GM18858 (cell line): ENCODE results near the gene FAM193A.
"Not testable (repeated sequence)": the region's sequence is repeated elsewhere in the genome, so short reads cannot be mapped to it uniquely, and the experiment has no call there.

Experiments used
- ATAC-seq: cut with Tn5 transposase; IDR thresholded peaks from one replicate; pipeline ENCODE4 v1.9.1; 2021; ENCODE audit not compliant: unreplicated experiment

The FAM193A gene

DNA sequence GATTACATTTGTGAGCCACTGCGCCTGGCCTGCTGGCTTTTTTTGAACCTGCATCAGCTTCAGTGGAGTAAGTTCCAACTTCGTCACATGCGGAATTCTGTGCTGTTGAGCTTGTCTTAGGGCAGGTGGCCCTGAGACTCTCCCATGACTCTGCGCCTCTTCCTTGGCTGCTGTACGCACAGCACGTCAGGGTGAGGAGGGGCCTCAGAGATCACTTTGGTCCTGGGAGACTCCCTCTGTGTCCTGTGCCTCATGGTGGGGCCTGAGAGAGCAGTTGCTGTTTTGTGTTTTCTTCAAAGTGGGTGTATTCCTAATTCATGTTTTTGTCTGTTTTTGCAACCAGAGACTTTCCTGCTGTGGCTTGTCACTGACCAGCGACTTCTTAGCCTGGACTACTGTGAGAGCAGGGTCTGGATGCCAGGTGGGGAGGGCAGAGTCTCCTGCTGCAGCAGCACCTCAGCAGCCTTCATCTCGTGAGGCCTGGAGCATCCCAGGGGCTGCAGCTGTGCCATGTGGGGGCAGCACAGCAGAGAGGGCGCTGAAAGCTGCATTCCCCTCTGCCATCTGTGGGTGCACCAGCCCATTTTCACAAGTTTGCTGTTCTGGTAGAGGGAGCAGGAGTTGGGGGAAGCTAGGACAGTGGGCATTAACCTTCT lies 111.8 kb downstream of the FAM193A start:
- ATAC-seq: no peak

DNA sequence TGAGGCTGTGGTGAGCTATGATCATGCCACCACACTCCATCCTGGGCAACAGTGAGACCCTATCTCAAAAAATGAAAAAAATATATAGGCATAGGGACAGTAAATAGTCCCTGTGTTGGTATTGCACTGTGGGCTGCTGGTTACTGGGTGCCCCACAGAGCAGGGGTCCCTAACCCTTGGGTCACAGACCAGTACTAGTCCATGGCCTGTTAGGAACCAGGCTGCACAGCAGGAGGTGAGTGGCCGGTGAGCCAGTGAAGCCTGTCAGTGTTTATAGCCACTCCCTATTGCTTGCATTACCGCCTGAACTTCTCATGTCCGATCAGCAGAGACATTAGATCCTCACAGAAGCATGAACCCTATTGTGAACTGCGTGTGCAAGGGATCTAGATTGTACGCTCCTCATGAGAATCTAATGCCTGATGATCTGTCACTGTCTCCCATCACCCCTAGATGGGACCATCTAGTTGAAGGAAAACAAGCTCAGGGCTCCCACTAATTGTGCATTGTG lies 113.2 kb downstream of the FAM193A start:
- ATAC-seq: no peak

GRCh38 chr4:2650276-2650675 lies 113.8 kb downstream of the FAM193A start:
- no peak for ATAC-seq

DNA sequence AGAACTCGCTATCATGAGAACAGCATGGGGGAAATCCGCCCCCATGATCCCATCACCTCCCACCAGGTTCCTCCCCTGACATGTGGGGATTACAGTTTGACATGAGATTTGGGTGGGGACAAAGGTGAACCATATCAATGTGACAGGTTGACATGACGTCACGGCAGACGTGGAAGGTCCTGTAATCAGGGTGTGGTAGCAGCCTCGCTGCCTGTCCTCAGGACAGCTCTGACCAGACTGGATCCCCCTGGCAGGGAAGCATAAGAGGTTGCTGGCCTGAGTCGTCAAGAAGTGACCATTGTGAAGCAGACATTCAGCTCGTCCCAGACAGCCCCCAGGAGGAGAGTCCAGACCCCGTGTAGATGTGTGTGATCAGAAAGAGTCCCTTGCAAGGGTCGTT lies 115.1 kb downstream of the FAM193A start:
- no peak for ATAC-seq

GRCh38 chr4:2651998-2652397 lies 115.6 kb downstream of the FAM193A start:
- ATAC-seq: no peak

DNA sequence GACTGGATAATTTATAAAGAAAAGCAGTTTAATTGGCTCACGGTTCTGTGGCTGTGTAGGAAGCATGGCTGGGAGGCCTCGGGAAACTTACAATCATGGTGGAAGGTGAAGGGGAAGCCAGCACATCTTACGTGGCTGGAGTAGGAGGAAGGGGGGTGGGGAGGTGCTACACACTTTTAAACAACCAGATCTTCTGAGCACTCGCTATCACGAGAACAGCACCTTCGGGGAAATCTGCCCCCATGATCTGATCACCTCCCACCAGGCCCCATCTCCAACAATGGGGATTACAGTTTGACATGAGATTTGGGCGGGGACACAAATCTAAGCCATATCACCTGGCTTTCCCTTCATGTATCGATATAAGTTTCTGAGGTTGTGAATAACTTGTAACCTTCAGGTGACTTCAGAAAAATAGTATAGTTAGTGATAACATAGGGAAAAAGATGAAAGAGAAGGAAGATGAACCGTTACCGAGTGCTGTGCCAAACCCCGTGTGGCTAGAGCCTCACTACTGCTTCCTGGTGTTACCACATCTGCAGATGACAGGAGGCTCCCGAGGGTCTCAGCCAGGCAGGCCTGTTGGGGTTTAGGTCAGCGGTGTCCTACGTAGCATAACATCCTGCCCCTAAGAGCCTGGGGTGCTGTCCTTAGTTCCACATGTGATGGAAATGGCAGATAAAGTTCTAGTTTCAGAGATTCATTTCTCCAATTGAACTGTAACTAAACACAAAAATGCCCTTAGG lies 116.1 kb downstream of the FAM193A start:
- ATAC-seq: no peak

DNA sequence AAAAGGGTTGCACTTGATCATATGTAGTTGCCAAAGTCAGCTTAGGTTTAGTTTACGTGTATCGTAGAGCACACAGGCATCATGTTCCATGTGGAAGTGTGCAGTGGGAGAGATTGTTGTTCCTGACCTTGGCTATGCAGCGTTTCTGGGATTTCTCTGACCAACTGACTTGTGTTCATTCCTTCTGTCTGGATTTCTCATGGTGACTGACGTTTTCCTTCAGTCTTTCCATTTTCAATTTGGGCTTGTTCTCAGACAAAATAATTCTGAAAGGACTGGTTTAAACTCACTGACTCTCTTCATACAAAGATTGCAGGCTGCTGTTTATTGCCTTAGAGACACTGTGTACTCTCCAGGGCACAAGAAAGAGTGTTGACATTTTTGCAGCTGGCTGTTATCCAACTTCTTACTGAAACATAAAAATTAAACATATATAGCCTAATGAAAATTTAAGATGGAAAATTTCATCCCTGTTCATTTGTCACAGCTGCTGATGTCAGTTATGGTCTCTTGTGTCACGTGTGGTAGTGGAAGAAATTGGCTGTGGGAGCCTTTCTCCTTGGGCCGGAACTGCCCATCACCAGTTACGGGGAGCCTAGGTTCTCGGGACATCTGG lies 124.3 kb downstream of the FAM193A start:
- ATAC-seq: no peak

DNA sequence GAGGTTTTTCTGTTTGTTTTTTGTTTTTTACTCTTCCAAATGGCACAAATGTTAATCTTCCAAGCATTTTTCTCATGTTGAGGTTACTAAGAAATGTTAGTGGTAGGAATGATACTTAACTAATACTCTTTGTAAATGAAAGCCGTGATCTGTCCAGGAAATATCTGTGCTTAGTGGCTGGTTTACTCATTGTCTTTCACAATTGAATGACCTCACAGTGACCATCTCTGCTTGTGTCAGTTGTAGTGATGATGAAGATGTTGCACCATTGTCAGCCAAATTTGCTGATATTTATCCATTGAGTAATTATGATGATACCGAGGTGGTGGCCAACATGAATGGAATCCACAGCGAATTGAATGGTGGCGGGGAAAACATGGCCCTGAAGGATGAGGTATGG lies 126.2 kb downstream of the FAM193A start:
- no peak for ATAC-seq

DNA sequence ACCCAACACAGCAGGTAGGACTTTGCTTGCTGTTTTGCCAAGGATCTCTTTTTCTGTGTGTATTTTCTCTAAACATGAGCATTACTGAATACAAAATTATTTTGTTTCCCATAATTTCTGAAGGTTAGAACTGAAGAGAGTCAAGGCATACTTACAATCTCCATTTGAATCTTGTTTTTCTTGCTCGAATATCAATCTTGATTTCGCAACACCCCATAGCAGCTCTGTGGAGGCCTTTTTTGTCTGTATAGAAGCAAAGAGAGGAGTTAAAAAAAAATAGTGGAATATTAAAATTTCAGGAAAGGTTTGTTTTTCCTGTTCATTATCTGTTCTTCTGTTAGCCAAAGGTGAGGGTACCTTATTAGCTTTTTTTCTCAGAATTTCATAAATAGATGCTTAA lies 126.8 kb downstream of the FAM193A start:
- no peak for ATAC-seq

DNA sequence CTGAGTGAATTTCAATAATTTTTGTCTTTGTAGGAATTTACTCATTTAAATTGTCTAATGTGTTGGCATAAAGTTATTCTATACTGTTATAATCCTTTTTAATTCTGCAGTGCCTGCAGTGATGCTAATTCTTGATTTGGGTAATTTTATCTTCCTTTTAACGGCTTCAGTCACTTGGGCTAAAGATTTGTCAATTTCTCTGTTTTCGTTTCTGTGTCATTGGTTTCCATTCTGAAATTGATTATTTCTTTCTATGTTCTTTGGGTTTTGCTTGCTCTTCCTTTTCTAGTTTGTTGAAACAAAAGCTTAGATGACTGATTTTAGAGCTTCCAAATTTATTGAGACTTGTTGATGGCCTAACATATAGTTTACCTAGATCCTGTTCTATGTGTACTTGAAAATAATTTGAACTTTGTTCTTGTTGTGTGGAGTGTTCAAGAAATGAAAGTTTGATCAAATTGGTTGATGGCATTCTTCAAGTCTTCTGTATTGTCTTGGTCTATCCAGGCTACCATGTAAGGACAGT lies 130.3 kb downstream of the FAM193A start:
- ATAC-seq: no peak

- no peak for ATAC-seq
Observed at GRCh38 chr4:2667428-2667827, 131.0 kb downstream of the FAM193A start.

DNA sequence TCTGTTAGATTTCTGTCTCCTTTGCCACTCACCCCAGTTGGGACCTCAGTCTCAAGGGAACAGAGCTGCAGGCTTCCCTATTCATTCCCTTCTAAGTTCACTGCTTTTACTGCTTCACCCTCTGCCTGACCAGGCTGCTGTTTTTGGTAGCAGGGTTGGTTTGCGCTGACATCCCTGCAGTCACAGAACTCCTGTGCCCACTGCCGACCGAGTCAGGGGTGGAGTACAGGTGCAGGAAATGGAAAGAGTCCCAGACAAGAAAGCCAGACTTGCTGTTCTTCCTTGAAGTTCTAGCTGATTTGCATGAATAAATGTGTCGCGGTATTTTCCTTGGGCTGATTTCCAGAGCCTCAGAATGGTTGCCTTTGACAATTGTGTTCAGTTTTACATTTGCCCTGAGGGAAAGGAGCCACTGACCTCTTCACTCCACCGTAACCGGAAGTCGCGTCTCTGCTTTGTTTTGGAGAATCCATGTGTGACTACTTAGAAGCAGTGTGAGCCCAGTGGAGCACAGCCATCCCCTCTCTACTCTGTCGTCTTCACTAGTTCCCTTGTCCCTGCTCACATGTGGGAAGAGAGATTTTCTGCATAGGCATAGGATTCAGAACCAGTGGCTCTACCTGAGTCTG lies 134.9 kb downstream of the FAM193A start:
- no peak for ATAC-seq

DNA sequence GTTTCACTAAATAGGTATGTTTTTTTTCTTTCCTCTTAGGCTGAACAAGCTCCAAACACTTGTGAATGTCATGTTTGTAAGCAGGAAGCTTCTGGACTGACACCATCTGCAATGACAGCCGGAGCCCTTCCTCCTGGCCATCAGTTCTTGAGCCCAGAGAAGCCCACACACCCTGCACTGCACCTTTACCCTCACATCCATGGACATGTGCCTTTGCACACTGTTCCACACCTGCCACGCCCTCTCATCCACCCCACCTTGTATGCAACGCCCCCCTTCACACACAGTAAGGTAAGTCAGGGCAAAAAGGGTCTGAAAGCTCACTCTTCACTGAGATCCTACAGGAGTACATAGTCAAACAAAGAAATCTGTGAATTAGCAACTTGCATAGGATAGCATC lies 135.6 kb downstream of the FAM193A start:
- no peak for ATAC-seq

DNA sequence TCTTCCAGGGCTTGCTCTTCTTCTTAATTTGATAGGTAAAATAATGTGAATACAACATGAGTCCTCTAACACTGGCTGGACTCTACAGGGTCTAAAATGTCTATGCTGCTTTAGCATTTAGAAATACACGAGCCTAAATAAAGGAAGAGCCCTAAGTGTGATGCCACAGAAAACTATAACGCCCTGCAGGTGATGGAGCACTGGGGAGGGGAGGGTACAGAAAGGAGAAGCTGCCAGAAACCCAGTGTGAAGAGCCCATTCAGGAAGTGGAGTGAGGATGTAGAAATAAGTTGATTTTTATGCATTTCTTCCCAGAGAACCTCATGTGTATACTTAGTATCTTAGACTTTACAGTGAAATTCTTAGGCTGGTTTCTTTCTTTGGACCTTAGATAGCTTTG lies 136.3 kb downstream of the FAM193A start:
- ATAC-seq: no peak

DNA sequence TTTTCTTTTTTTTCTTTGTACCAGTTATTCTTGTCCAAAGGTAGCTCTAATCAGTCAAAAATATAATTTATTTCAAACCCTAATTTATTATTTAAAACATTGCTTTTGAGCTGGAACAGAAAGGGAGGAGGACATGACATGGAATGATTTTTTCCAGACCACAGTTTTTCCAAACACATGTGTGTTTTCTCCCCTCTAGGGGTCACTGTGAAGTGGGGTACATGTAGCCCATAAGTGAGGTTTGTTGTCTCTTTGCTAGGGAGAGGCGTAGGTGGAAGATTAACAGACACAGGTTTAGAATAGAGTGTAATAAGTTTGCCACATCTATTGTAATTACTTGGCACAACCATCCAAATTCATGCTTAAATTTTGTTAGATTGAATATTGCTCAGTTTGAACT lies 136.7 kb downstream of the FAM193A start:
- ATAC-seq: no peak

DNA sequence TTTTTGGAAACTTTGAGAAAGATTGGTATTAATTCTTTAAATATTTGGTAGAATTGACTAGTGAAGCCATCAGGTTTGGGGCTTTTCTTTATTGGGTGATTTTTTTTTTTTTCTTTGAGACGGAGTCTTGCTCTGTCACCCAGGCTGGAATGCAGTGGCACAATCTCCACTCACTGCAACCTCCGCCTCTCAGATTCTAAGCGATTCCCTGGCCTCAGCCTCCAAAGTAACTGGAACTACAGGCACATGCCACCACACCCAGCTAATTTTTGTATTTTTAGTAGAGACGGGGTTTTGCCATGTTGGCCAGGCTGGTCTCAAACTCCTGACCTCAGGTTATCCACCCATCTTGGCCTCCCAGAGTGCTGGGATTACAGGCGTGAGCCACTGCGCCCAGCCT lies 143.3 kb downstream of the FAM193A start:
- ATAC-seq: not testable (repeated sequence)

DNA sequence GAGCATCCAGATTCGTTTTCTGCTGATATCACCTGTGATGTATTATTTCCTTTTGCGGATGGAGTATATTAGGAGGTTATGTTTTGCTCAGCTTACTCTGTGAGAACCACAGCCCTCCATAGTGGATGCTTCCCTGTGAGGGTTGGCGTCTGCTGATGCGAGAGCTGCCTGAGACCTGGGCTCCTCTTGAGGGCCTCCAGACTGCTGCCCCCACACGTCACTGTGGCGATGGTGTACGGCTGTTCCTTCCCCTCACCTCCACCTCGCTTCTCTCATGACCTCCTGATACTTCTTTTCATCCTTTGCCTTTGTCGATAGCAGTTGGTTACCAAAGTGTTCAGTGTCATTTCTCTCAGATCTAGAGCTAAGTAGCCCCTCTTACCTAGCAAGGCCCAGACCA lies 148.0 kb downstream of the FAM193A start:
- ATAC-seq: no peak

- no peak for ATAC-seq
Observed at GRCh38 chr4:2685541-2685940, 149.1 kb downstream of the FAM193A start.

- ATAC-seq: no peak
Observed at GRCh38 chr4:2686379-2687265, 150.2 kb downstream of the FAM193A start.

DNA sequence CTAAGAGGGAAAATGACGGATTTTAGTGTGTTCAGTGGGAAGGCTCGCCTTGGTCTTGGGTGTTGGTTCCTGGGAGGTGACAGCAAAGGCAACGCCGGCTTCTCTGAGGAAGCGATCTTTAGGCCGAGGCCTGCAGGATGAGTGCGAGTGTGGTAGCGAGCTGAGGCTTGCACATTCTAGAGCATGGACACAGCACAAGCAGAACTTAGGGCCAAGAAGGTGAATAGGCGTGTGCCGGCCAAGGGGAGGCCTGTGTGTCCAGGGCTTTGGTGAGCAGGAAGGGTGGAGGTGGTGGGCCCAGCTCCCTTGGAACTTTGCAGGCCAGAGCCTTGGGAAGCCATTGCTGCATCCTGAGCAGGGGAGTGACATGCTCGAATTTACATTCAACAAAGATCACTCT lies 151.8 kb downstream of the FAM193A start:
- ATAC-seq: no peak
